ENCODE results near the gene IER2.

Gene IER2, protein sequence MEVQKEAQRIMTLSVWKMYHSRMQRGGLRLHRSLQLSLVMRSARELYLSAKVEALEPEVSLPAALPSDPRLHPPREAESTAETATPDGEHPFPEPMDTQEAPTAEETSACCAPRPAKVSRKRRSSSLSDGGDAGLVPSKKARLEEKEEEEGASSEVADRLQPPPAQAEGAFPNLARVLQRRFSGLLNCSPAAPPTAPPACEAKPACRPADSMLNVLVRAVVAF

GRCh38 chr19:13150187-13150930 lies at the start of gene IER2, which contains the start of gene STX10:
Gene IER2, plus strand, starts transcription at chr19:13150411. Its CDS starts 2,776 bp downstream, at chr19:13153187.
Gene STX10, minus strand, starts transcription at chr19:13150375. Its CDS starts 202 bp downstream, at chr19:13150173.
- peak; percentile 96 for DNase-seq

DNA sequence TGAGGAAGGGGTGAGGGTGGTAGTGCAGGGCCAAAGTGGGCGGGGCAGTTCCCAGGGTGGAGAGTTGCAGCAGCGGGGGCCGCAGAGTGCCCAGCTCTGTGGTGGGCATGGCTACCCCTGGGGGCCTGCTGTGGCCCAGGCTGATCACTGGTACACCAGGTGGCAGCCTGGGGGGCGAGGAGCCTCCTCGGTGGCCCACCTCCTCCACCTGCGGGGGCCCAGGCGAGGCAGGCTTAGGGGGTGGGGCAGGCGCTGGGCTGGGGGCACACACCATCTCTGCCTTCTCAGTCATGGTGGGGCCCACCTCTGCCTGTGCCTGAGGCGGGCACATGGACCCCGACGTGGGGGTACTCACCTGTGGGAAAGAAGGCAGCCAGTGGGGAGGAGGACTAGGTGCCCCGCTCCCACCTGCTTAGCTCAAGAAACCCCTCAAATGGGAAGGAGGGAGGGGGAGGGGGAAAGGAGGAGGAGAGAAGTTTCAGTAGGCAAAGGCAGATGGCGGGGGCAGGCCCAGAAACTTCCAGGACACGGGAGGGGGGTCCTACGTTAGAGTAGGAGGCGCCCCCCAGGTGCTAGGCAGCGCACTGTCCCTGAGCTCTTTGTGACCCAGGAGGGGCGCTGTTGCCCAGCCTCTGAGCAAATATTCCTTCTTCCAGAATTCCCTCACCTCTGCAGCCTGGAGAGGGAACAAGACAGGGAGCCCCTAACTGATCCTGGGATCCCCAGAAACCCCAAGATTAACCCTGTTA lies 49.2 kb upstream of the IER2 start:
- DNase-seq = no peak

- no peak for DNase-seq
Observed at GRCh38 chr19:13101590-13102415, 48.4 kb upstream of the IER2 start.

GRCh38 chr19:13102416-13102665 lies 47.9 kb upstream of the IER2 start:
- no peak for DNase-seq

DNA sequence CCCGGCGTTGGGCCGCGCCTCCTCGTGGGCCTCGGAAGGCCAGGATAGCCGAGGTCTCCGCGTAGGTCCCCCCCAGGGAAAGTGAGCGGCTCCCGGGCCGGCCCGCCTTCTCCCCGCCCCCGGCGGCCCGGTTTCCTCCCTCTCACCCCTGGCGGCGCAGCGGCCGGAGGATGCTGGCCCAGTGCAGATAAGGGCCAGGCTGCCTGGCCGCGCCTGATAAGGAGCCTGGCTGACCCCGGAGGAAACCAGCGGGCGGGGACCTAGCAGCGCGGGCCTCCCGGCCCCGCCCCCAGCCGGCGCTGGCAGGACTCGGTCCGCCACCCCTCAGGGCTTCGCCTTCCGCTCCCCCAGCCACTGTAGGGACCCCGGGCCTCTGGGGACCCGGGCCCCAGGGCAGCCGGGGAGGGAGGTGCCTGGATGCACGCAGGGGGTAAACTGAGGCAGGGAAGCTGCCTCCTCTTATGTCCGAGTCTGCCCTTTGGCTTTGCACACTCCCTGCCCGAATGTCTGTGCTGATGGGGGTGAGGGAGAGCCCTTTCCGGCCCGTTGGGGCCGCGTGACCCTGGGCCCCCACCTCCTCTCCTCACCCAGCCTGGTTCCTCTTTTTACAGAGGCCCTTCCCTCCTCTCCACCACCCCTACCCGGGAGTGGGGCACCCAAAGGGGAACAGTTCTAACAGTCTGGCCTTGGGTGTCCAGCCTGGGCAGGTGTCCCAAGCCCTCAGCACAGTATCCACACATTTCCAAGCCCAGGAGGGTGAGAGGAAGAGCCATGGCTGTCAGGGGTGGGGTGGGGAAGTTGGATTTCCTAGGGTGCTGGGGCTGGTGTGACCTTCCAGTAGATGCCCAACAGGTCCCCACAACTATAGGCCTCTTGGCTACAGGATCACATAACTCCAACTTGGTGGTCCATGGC lies 47.3 kb upstream of the IER2 start, which contains the start of gene LYL1:
LYL1 (minus strand) TSS at position 193 of the 915 bp plus-strand sequence. CDS start 1,687 bp downstream, outside the sequence.
- DNase-seq = peak; percentile 65

GRCh38 chr19:13103581-13104359 lies 46.4 kb upstream of the IER2 start:
- DNase-seq = no peak

GRCh38 chr19:13104360-13104847 lies 45.8 kb upstream of the IER2 start:
- DNase-seq = no peak

GRCh38 chr19:13104848-13105711 lies 45.1 kb upstream of the IER2 start:
- DNase-seq = no peak

DNA sequence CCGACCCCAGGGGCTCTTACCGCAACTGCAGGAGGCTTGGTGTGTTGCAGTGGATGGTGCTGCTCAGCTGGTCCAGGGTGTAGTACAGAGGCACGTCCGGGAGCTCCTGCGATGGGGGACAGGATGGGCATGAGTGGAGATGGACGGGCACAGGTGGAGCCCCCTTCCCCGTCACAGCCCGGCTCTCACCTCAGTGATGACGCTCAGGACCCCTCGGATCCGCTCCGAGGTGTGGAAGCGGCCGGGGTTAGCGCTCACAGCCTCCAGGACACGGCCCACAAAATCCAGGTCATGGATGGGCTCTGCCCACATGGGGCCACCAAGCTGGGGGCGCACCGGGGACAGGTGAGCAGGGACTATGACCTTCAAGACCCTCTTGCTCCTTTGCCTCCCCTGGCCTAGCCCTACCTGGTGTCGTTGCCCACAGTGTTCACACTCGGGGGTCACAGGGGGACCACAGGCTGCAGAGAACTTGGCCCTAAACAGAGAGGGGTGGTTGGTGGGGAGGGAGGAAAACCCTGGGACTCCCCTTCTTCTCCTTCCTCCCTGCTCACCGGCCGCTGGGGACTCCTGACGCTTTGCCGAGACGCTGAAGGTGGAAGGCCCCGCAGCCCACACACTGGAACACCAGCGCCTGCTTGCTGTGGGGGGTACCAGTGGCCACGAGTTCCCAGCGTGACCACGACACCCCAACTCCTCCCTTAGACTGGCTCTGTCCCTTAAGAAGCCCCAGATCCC lies 40.7 kb upstream of the IER2 start:
- DNase-seq = no peak

- DNase-seq = no peak
Observed at GRCh38 chr19:13110099-13110610, 40.1 kb upstream of the IER2 start.

DNA sequence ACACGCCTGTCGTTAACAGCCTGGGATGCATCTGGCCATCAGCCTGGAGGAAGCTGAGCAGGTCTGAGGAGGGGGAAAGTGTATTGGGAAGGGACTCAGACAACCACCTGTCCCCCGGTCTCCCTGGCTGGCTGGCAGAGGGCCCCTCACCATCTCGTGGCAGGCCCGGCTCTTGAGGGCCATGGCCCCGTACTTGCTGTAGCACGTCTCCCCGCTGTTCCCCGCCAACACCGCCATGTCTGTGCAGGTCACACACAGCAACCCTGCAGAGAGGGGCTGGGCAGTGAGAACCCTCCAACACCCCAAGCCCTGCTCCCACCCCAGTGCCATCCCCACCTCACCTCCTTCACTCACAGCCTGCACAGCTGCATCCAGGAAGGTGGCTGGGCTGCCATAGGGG lies 37.7 kb upstream of the IER2 start:
- DNase-seq = no peak

DNA sequence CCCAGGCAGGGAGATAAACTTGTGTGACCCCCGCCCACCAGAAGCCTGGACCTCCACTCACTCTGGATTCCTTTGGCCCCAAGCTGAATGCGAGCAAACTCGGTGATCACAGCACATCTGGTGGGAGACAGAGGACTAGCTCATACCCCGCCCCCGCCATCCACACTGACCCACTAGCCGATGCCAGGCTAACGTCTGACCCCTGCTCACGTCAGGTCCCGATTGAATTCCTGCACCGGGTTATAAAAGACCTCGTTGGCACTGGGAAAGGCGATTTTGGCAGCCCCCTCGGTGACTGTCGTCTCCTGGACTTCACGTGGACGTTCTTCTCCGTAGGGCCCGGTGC lies 34.3 kb upstream of the IER2 start:
- no peak for DNase-seq

DNA sequence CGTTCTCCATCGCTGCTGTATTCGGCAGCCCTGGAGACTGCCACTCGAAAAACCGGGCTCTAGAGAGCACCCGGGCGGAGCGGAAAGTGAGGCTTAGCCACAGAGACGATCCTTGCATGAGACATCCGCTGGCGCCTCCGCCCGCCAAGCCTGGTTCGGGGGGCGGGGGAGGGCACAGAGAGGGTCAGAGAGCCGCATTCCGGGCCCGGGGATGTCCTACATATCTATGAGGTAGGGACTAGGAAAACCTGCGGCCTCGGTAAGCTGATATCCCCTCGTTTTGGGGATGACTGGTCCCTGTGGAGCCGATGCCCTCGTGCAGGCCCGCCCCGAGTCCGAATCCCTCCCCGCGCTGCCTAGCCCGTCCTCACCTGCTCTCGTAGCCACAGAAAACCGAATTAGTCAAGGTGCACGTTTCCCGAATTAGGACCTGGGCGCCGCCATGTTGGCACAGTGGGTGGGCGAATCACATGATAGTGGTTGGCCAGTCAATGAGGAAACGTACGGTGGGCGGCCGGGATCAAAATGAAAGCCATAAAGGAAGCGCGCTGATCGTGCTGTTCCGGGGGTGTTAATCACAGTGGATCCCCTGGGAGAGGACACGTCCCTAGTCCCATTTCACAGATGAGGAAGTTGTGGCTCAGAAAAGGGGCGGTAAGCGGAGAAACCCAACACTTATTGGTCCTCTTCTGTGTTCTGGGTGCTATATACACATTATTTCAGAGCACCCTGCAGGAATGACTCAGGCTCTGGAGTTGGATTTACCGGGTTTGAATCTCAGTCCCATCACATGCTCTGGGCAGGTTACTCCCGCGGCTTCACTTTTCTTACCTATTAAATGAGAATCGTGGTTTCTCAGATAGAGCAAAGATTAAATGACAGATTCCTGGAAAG lies 33.7 kb upstream of the IER2 start, which contains the start of gene TRMT1:
TRMT1 (minus strand) TSS at position 459 of the 894 bp plus-strand sequence; CDS start at position 118, 341 bp downstream.
- peak; percentile 93 for DNase-seq

GRCh38 chr19:13117176-13117771 lies 32.9 kb upstream of the IER2 start:
- no peak for DNase-seq

- peak; percentile 90 for DNase-seq
Observed at GRCh38 chr19:13117772-13118423, 32.3 kb upstream of the IER2 start, which contains the start of gene NACC1. Gene NACC1, plus strand, starts transcription at chr19:13118264. Its CDS starts 16,944 bp downstream, at chr19:13135208.

DNA sequence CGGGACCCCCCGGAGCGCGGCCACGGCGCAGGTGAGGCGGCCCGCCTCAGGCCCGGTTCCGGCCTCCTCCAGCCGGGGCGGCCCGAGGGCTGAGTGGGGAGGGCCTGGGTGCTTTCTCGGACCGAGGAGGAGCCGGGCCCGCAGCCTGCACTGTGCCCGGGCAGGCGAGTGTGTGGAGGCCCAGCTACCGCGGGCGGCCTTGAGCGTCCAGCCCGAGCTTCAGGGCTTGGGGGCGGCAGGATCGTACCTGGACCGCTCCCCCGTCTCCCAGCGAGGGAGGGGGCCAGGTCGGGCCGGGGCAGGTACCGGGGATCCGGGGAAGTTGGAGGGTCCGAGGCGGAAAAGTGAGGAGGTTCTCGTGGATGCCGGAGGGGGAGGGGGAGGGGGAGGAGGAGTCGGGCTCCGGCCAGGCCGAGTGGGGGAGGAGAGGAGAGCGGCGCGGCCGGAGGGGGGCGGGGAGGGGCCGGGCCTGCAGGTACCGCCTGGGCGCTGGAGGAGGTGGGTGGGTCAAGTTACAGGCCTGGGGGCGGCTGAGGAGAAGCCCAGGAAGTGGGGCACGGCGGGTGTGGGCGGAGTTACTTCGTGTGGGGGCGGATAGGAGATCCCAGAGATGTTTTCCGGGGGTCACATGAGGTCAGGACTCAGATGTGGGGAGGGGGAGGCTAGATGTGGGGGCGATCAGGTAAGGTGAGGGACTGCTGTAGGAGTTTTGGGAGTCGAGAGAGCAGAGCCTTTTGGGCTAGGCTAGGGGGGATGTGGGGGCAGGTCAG lies 31.6 kb upstream of the IER2 start:
- peak; percentile 66 for DNase-seq
